GM12891 (cell line): ENCODE results near the gene CYLC2.

Source experiments
- POLR2A ChIP-seq: IDR thresholded peaks from 2 replicates; pipeline ENCODE4 v1.6.1; 2011; ENCODE audit warnings: low read depth, low read length, control low read depth
- POLR2AphosphoS5 ChIP-seq: IDR thresholded peaks from 2 replicates; pipeline ENCODE4 v1.6.1; 2011; ENCODE audit warnings: low read depth, low read length, control low read depth
- TAF1 ChIP-seq: IDR thresholded peaks from 2 replicates; pipeline ENCODE4 v1.6.1; 2011; ENCODE audit warnings: low read depth, low read length, control low read depth

- TF ChIP-seq TAF1 (no peak), POLR2A (no peak), POLR2AphosphoS5 (no peak)
Observed at GRCh38 chr9:103003689-103004088, 8.6 kb downstream of the CYLC2 start.
